Endothelial cell (in vitro differentiated cells): ENCODE results near the gene SHROOM3. TPM values are rescaled to one million over a fixed set of nuclear protein-coding genes. Genes with fewer than 3 reads are reported as not detected.
A peak's percentile ranks its signal among the peaks of the same experiment; 100 is the strongest.

Experiments
- DNase-seq: peaks from one replicate; pipeline ENCODE4 v3.0.0; 2021; ENCODE audit warnings: low spot score
- H3K27ac Mint-ChIP-seq: one replicate; pipeline ENCODE4 v1.8.0; 2021; ENCODE audit warnings: mixed read lengths, inconsistent platforms; ENCODE audit not compliant: unreplicated experiment
- H3K27me3 Mint-ChIP-seq: one replicate; pipeline ENCODE4 v1.8.0; 2021; ENCODE audit warnings: mild to moderate bottlenecking, moderate library complexity, mixed read lengths, inconsistent platforms; ENCODE audit not compliant: unreplicated experiment
- H3K36me3 Mint-ChIP-seq: one replicate; pipeline ENCODE4 v1.8.0; 2021; ENCODE audit warnings: mild to moderate bottlenecking, low read depth, mixed read lengths, inconsistent platforms; ENCODE audit not compliant: unreplicated experiment
- H3K4me1 Mint-ChIP-seq: one replicate; pipeline ENCODE4 v1.8.0; 2021; ENCODE audit warnings: mild to moderate bottlenecking, mixed read lengths, inconsistent platforms; ENCODE audit not compliant: unreplicated experiment
- H3K4me3 Mint-ChIP-seq: one replicate; pipeline ENCODE4 v1.8.0; 2021; ENCODE audit warnings: mild to moderate bottlenecking, mixed read lengths, inconsistent platforms; ENCODE audit not compliant: unreplicated experiment
- H3K9me3 Mint-ChIP-seq: one replicate; pipeline ENCODE4 v1.8.0; 2021; ENCODE audit warnings: mixed read lengths, inconsistent platforms; ENCODE audit not compliant: unreplicated experiment
- CTCF ChIP-seq: fragments of 200-600 bp; sonication (generic); IDR thresholded peaks from one replicate; pipeline ENCODE4 v1.5.0; 2021; ENCODE audit warnings: antibody characterized with exemption; ENCODE audit not compliant: unreplicated experiment
- total RNA-seq: library from RNA; stranded (reverse); fragmentation: NEBNext Ultra II Directional; extraction: Animal tissue kit (Norgen Biotek cat#: 25700); gene quantifications from one replicate; pipeline ENCODE4 v1.2.1, GENCODE V29; 2021; ENCODE audit not compliant: unreplicated experiment

SHROOM3 gene
- total RNA-seq, 1 donor from 2014 or later: 7.9 TPM

GRCh38 chr4:76581077-76581962, 146.3 kb downstream of the SHROOM3 start:
- TF ChIP-seq CTCF: no peak
- Mint-ChIP-seq H3K4me1 (peaks cover 3% of the 10 kb centered on the region), H3K27ac (no peak overlapping the region)

GRCh38 chr4:76582074-76582816, 147.2 kb downstream of the SHROOM3 start:
- H3K9me3 Mint-ChIP-seq: no peaks in the 10 kb centered on the region
- TF ChIP-seq CTCF: no peak
- no peaks in the 10 kb centered on the region for H3K27me3 Mint-ChIP-seq
- no peaks in the 10 kb centered on the region for H3K36me3 Mint-ChIP-seq
- H3K4me1 Mint-ChIP-seq: peaks cover 5% of the 10 kb centered on the region
- H3K27ac Mint-ChIP-seq: peak overlapping the region; percentile 64
- H3K4me3 Mint-ChIP-seq: no peak overlapping the region
- DNase-seq: no peak

More at GRCh38 chr4:76581077-76581962, 146.3 kb downstream of the SHROOM3 start:
- Mint-ChIP-seq H3K9me3 (no peaks in the 10 kb centered on the region), H3K27me3 (no peaks in the 10 kb centered on the region), H3K4me3 (no peak overlapping the region), H3K36me3 (no peaks in the 10 kb centered on the region)
- DNase-seq: no peak

GRCh38 chr4:76582817-76583087, 147.7 kb downstream of the SHROOM3 start:
- Mint-ChIP-seq H3K36me3 (no peaks in the 10 kb centered on the region), H3K4me3 (no peak overlapping the region), H3K27me3 (no peaks in the 10 kb centered on the region), H3K27ac (no peak overlapping the region), H3K9me3 (no peaks in the 10 kb centered on the region), H3K4me1 (peaks cover 5% of the 10 kb centered on the region)
- no peak for DNase-seq
- TF ChIP-seq CTCF: no peak

- no peak overlapping the region for H3K27ac Mint-ChIP-seq
- H3K4me3 Mint-ChIP-seq: no peak overlapping the region
- peaks cover 5% of the 10 kb centered on the region for H3K4me1 Mint-ChIP-seq
- DNase-seq: no peak
- no peaks in the 10 kb centered on the region for H3K27me3 Mint-ChIP-seq
- no peaks in the 10 kb centered on the region for H3K36me3 Mint-ChIP-seq
- no peak for TF ChIP-seq CTCF
- H3K9me3 Mint-ChIP-seq: no peaks in the 10 kb centered on the region
Measured at GRCh38 chr4:76584241-76585152, 149.5 kb downstream of the SHROOM3 start.
